GM18907 (cell line): ENCODE results near the gene MAP3K12.
A peak's percentile ranks its signal among the peaks of the same experiment; 100 is the strongest.

ENCODE experiments used
- ATAC-seq: cut with Tn5 transposase; IDR thresholded peaks from one replicate; pipeline ENCODE4 v1.9.1; 2021; ENCODE audit warnings: mild to moderate bottlenecking, moderate library complexity; ENCODE audit not compliant: unreplicated experiment

MAP3K12 gene

DNA sequence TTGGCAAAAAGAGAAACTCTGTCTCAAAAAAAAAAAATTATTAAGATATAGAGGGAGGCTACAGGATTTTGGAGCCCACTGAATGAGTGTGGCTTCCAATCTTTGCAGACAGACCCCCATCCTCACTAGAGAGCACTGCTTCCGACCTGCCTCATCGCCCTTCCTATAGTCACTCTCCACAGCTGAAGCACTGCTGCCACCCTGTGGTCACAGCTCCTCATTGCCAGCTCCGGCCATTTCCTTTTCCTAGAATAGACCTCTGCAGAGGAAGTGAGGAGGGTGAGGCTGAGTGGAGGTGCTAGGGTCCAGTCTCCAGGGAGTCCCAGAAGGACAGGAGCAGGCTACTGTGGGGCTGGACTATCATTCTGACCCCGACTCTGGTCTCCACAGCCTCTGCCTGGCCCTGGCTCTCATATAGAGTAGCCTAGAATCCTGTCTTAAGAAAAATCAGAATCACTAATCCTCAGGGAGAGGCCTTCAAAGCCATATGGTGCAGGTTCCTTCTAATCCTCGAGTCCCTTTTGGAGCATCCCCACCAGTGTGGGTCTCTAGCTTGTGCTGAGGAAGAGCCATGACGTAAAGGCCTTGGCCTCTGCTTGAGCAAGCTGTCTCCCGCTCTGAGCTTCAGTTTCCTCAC, 9.4 kb upstream of the MAP3K12 start:
- peak; percentile 83 for ATAC-seq

DNA sequence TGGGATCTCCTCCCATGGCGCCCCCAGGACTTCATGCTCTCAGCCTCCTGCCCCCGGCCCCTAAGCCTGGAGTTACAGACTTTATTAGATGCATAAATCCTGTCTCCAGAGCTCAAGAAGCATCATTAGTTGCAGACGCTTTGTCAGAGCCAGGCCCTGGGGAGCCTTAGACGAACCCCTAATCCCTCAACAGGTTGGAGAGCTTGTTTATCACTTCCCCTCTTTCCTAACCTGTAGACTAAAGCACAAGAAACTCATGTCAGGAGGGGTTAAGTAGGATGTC, 8.3 kb upstream of the MAP3K12 start:
- no peak for ATAC-seq

DNA sequence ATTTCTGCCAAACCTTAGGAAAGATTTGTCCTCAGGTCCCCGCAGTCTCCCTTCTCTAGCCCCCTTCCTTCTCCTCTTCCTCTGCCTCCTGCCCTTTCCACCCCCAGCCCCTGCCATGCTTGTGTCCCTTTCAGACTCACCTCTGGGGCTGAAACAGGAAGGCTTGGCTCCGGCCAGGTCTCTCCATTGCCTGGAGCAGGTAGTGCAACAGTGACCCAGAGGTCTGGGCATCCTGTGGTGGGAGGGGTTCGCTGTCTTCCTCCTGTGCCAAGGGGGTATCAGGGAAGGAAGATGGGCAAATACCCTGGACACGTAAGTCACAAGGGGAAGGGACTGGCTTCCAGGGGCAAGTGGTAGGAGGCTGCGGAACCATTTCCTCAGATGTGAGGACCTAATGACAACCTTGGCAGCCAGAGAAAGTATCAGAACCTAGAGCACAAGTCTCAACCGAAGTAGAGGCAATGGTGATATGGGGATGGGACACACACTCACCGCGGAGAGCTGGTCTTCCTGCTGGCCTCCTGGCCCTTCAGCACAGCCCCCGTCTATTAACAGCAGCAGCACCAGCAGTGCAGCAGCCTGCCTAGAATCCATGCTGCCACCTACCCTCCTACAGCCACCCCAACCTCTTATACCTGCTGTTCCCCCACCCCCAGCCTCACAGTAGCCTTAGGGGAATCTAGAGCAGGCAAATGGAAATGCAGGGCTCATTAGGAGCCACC, 7.8 kb upstream of the MAP3K12 start, which contains the start of gene NPFF:
TSS of gene NPFF (minus strand) at position 604 of the 722 bp plus-strand sequence. CDS start at position 594, 10 bp downstream.
- ATAC-seq: no peak

DNA sequence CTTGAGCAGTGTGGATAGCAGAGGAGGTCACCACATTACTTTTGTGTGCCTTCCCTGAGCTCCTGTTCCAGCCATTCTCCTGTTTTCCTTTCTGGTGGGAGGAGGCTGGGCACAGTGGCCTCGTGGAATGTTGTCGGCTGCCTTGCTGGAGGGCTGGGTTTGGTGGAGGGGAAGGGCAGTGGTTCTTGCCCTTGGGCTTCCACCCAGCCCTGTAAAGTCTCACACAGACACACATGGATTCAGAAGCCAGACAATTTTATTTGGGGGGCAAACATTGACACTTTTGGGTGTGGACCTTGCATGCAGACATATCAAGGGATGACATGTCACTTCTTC, 7.2 kb upstream of the MAP3K12 start:
- ATAC-seq: no peak

DNA sequence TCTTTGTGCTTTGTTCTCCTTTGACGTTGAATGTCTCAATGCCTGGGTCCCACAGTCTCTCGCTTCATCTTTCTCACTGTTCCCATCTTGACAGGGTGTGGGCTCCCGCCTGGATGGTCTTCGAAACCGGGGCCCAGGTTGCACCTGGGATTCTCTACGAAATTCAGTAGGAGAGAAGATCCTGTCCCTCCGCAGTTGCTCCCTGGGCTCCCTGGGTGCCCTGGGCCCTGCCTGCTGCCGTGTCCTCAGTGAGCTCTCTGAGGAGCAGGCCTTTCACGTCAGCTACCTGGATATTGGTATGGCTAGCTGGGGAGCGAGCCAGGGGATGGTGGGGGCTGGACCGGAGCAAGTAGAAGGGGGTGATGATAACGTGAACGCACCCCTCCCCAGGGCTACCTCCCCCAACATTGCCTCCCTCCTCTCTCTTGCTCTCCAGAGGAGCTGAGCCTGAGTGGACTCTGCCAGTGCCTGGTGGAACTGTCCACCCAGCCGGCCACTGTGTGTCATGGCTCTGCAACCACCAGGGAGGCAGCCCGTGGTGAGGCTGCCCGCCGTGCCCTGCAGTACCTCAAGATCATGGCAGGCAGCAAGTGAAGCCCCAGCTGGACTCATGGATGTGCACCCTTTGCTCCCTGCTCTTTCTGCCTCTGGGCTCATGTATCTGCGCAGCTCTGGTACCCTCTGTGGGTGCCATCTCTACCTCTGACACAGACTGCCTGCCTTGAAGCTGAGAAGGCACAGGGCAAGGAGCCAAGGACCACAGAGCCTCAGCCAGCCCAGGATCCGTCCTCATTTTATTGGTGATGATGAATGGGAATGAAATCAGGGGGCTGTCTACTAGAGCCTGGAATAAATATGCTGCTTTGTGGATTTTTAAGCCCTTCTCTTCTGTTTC, 6.5 kb upstream of the MAP3K12 start:
- ATAC-seq: no peak

DNA sequence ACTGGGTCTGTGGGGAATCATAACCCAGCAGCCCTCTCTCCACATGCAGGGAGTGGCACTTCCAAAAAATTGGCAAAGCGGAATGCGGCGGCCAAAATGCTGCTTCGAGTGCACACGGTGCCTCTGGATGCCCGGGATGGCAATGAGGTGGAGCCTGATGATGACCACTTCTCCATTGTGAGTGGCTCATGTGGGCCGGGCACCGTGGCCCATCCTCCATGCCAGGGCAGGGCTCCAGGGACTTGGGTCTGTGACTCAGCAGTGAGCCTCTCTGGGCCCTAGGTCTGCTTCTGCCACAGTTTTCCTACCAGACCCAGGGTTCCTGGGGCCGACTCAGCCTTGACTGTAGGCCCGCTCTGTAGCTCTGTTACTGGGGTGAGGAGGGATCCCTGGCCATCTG, 5.8 kb upstream of the MAP3K12 start:
- no peak for ATAC-seq

DNA sequence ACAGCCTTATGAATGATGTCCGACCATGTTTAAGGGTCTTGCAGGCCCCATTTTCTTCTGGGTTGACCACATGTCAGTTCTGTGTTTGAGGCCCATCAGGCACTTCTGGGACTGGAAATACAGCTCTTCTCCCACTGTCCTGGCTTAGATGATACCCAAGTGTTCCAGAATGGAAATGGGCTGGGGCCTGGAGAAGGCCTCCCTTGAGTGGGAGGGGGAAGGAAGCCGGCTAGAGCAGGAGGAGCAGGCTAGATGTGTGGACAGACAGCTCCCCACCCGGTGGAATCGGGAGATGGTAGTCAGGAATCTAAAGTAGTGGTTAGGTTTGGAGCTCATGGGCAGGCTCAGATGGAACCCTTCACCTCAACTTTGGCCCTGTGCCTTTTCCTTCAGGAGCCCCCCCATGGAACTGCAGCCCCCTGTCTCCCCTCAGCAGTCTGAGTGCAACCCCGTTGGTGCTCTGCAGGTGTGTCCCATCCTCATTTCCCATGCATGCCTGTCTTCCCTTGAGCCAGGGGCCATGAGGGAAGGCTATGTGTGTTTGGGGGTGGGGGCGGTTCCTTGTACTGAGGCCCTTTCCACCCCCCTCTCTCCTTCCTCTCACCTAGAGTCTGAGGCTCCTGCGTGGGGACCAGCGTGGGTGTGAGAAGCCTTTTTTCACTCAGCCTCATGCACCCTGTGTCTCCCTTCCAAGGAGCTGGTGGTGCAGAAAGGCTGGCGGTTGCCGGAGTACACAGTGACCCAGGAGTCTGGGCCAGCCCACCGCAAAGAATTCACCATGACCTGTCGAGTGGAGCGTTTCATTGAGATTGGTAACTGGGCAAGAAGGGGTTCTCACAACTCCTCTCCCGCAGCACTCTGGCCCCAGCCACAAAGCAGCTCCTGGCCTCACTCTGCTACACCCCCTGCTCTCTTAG, 5.0 kb upstream of the MAP3K12 start:
- no peak for ATAC-seq

DNA sequence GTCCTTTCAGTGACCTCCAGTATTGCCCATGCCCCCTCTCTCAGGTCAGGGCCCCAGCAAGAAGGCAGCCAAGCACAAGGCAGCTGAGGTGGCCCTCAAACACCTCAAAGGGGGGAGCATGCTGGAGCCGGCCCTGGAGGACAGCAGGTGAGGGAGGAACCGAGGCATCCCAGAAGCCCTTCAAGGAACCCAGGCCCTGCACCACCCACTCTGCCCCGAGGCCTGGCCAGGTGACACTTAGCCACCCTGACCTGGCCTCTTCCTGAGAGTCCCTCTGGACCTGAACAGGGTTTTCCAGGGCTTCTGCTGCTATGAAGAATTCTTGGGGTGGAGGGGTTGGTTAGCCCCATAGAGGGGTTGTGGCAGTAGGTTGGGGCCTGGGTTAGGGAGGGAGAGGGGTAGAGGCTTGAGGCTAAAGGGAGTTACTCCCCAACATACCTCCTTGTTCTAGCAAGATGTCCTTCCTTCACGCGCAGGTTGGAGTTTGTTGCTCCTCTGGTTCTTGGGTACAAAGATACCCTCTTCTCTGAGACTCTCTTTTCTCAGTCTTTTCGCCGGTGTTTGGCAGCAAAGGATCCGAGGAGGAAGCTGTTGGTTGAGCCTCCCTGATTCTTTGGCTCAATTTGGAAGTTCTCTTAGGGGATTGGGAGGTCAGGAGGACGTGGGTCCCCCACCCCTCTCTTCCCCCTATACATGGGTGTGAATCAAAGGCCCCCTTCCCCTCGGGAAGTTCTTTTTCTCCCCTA, 3.9 kb upstream of the MAP3K12 start:
- no peak for ATAC-seq

DNA sequence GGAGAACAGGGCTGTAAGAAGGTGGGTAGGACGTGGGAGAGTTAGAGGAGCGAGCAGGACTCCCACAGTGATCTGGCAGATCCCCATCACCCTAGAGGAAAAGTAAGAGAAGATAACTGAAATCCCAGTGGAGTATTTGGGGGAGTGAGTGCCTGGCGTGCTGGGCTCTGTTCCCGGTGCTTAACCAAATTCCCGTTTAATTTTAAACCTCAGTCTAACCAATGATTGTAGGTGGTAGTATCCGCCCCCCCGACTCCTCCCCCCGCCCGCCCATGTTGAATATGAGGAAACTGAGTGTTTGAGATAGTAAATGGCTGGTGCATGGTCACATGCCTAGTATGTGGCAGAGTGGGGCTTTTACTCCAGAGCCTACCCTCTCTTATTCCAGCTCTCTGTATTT, 3.1 kb upstream of the MAP3K12 start:
- ATAC-seq: no peak

DNA sequence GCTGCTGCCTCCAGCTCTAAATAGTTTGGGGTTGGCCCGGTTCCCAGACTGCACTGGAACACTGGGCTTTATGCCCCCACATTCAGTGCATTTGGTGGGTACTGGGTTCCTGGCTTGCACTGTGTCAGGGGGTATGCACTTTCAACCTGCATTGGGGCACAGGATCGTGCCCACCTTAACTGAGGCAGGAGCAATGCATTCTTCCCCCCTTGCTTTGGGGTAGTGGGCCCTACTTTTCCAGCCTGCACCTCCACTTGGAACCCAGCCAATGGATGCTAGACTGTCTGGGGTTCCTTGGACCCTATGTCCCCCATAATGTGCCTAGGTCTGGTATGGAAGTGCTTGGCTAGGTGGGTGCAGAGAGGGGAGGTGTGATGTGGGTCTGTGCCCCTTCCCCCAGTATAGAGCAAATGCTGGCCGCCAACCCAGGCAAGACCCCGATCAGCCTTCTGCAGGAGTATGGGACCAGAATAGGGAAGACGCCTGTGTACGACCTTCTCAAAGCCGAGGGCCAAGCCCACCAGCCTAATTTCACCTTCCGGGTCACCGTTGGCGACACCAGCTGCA, 2.4 kb upstream of the MAP3K12 start:
- no peak for ATAC-seq

DNA sequence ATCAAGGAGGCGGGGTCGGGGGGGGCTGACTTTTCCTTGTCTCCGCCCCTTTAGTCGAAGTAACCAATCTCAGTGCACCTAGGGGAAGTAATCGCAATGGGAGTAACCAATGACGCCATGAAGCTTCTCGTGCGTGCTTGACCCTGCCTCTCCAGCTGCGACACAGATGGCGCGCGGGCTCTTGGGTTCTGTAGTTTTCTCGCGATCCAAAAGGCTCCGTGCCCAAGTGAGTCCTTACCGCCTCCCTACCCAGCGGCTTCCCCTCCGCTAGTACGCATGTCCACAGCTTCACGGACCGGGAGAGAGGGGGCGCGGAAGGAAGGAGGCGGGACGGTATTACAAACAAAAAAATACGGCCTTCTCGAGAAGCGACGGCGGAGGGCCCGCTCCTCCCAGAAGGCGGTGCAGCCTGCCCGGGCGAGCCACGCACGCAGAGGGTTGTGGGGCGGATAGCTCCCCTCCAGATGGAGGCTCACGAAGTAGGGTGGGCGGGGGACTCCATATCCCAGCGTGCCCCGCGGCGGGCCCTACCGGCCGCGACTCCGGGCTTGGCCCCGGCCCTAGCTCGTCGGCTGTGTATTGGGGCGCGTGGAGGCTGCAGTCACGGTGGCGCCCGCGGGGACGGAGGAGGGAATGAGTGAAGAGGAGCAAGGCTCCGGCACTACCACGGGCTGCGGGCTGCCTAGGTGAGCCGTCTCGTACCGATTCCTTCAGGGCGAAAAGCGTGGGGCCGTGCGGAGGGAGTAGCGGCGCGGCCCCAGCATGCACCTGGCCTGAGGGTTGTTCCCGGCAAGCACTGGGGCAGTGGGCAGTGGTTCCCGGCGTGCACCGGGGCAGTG, 1.7 kb upstream of the MAP3K12 start, which contains the start of gene TARBP2:
TSS of gene TARBP2 (plus strand) at position 508 of the 839 bp plus-strand sequence. CDS start at position 634, 126 bp downstream.
- peak; percentile 83 for ATAC-seq

DNA sequence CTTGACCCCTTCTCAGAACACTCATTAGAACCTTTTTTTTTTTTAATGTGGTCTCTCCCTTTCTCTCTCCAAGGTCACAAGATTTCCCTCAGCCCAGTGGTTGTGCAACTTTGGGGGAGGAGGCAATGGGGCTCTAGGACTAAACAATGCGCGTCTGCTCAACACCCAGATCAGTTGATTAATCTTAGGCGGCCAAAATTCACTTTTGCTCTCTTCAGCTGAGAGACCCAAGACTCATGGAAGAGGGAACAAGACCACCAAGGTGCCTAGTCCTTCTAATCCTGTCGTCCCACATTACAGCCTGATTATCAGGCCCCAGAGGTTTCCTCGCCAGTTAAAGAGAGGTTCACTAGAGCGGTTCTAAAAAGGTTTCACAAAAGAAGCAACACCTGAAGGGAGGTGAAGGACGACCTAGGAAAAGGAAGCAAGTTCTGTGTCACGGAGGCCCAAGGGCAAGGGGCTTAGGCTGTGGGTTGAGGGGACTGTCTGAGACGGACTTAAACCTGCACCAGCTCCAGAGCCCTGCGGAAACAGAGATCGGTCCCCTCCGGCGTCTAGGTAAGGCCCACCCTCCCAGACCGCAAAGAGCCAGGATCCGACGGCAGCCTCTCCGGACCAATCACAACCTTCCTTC, 1.0 kb upstream of the MAP3K12 start:
- no peak for ATAC-seq

DNA sequence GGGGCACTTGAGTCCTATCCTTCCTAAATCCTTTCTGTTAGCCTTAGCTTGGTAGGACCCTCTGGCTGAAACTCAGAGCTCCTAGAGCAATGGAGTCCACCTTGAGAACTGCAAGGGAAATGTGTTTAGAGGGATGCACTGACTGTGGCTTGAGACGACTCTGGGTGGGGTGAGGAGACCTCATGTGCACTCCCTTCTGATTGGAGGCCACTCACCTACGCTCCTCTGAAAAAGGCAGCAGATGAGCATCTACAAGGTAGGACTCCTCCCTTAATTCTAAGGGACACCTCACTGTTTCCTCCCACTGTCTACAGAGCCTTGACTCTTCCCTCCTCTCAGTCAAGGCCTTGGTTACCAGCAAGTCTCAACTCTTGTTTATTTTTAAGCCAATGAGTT, 1.0 kb downstream of the MAP3K12 start:
- no peak for ATAC-seq

DNA sequence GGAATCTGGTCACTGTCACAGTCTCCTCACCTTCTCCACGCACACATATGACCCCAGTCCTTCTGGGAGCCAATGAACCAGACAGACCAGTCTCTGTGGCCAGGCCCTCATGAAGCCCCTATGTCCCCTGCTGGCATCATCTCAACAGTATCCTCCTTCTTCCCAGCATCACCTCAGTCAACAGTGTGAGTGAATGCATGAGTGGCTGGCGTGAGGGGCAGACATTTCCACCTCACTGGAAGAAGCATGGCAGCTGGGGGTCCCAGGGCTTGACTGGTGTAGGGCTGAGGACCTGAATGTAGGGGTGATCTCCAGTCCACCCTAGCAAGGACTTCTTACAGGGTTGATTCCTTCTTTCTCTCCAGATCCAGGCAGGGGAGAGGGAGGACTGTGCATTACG, 1.8 kb downstream of the MAP3K12 start:
- ATAC-seq: no peak

DNA sequence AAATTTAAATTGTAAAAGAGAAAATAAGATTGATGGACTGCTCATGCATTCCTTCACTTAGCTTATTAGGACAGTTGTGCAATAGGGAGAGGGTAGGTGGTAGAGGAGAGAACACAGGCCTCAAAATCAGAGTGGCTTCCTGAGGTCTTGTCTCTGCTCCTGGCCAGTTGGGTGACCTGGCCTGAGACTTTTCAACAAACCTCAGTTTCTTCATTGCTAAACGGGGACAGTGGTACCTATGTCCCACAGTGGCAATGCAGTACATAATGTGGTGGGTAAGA, 2.6 kb downstream of the MAP3K12 start:
- no peak for ATAC-seq

DNA sequence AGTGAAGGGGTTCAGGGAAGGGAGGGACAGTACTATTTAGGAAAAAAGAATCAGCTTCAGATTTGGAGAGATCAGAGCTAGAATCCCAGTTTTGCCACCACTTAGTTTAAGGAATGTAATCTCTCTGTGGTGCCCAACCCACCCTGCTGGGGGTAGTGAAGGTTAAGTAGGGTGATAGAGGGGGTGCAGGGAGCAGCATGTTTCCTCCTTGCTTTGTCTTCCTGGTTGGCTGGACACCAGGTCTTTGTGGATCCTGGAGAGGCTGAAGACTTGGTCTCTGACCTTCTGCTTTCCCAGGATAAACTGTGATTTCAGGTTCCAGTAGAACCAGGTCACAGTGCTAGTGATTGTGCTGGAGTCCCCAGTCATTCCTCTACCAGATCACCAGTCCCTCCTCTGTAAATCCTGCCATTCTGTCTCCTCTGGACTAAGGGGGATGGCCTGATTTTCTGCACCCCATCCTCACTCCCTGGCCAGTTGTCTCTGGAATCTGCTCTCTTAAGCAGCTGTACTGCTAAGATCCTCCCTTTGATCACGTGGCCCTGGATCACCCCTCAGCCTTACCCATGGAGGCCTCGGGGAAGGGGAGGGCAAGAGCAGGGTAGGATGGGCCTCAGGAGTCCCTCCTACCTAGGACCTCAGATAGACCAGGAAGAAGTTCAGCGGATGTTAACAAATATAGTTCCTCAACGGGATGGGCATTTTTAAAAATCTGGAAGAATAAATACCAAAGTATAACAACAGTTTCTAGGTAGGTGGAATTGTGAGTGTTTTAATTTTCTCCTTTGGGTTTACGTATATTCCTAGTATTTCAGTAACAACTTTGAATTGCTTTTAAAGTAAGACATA, 3.1 kb downstream of the MAP3K12 start:
- no peak for ATAC-seq

DNA sequence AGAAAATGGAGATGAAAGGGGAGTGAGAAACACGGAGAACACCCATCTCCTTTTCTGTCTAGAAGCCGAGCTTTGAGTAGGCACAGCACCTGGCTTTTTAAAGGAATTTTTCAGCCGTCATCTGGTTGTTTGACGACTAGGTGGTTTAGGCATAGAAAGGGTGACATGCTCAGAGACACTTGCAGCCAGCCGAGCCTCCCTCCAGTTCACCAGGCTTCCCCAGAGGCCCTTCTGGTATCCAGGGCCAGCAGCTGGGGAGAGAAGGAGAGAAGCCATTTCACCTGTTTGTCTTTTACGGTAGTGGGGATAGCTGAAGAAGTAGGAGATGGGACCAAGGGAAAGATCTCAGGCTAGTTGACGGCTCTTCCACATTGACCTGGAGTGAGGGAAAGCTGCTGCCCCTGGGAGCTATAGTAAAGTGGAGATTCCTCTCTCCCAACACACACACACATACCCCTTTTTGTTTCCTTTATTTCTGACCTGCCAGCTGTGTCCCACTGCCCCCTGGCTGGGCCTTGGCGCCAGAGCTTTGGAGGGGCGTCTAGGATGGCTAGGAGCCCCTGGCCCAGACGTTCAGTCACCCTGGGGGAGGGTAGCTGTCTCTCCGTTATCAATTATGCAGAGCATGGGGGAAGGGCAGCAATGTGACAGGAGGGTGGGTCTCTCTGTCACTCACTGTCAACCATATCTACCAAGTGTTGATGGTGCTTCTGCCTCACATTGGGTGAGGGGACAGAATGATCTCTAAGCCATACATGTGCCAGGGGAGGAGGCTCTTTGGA, 5.5 kb downstream of the MAP3K12 start:
- ATAC-seq: no peak
